Measurements from ENCODE around the gene PDE3A.

- TF ChIP-seq, protein P1, sequence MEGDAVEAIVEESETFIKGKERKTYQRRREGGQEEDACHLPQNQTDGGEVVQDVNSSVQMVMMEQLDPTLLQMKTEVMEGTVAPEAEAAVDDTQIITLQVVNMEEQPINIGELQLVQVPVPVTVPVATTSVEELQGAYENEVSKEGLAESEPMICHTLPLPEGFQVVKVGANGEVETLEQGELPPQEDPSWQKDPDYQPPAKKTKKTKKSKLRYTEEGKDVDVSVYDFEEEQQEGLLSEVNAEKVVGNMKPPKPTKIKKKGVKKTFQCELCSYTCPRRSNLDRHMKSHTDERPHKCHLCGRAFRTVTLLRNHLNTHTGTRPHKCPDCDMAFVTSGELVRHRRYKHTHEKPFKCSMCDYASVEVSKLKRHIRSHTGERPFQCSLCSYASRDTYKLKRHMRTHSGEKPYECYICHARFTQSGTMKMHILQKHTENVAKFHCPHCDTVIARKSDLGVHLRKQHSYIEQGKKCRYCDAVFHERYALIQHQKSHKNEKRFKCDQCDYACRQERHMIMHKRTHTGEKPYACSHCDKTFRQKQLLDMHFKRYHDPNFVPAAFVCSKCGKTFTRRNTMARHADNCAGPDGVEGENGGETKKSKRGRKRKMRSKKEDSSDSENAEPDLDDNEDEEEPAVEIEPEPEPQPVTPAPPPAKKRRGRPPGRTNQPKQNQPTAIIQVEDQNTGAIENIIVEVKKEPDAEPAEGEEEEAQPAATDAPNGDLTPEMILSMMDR (IDR thresholded peaks at IDR 0.05; ENCODE audit: low read length), result no peak
- no peak for TF ChIP-seq EZH2 (optimal IDR thresholded peaks at IDR 0.05; ENCODE audit: low read depth, low read length)
- TF ChIP-seq EZH2phosphoT487 (IDR thresholded peaks at IDR 0.05; ENCODE audit: low read length), result no peak
These were observed 1.1 kb downstream of the PDE3A start for GRCh38 chr12:20369305-20370013.
